Astrocyte (in vitro differentiated cells and primary cell): ENCODE measurements around the gene GID4. TPM values are rescaled to one million over a fixed set of nuclear protein-coding genes. Genes with fewer than 3 reads are reported as not detected.

Source experiments
- DNase-seq: peaks from one replicate; pipeline ENCODE4 v3.0.0-alpha.2; 2010; ENCODE audit warnings: low read depth
- FAIRE-seq: peaks from 2 replicates; lab custom pipeline; 2011; peaks lifted over from hg19 to GRCh38; lab: Jason Lieb, UNC
- H2AFZ ChIP-seq: 2 replicates; pipeline ENCODE4 v1.6.0; 2012; ENCODE audit warnings: low read depth, low read length, inconsistent platforms
- H3K27ac ChIP-seq: 2 replicates; pipeline ENCODE4 v1.5.1; 2011; ENCODE audit warnings: low read depth, low read length, inconsistent platforms
- H3K27me3 ChIP-seq: 2 replicates; pipeline ENCODE4 v1.6.0; 2011; ENCODE audit warnings: low read length, inconsistent platforms; ENCODE audit not compliant: insufficient read depth
- H3K36me3 ChIP-seq: 2 replicates; pipeline ENCODE4 v1.5.1; 2011; ENCODE audit warnings: low read length, inconsistent platforms; ENCODE audit not compliant: insufficient read depth
- H3K4me1 ChIP-seq: 2 replicates; pipeline ENCODE4 v1.5.1; 2011; ENCODE audit warnings: low read length, inconsistent platforms; ENCODE audit not compliant: insufficient read depth
- H3K4me2 ChIP-seq: 2 replicates; pipeline ENCODE4 v1.6.0; 2012; ENCODE audit warnings: low read length, inconsistent platforms
- H3K4me3 ChIP-seq: 2 replicates; pipeline ENCODE4 v1.5.1; 2011; ENCODE audit warnings: low read depth, mild to moderate bottlenecking, low read length, inconsistent platforms; ENCODE audit not compliant: insufficient read depth
- H3K79me2 ChIP-seq: 2 replicates; pipeline ENCODE4 v1.6.0; 2012; ENCODE audit warnings: mild to moderate bottlenecking, low read length, inconsistent platforms; ENCODE audit not compliant: insufficient read depth
- H3K9ac ChIP-seq: 2 replicates; pipeline ENCODE4 v1.6.0; 2012; ENCODE audit warnings: mild to moderate bottlenecking, low read length, inconsistent platforms
- H3K9me3 ChIP-seq: 2 replicates; pipeline ENCODE4 v1.5.1; 2012; ENCODE audit warnings: low read depth, mild to moderate bottlenecking, low read length, inconsistent platforms; ENCODE audit not compliant: insufficient read depth
- H4K20me1 ChIP-seq: 2 replicates; pipeline ENCODE4 v1.6.0; 2012; ENCODE audit warnings: low read length, inconsistent platforms; ENCODE audit not compliant: insufficient read depth
- H3K27ac Mint-ChIP-seq: one replicate; pipeline ENCODE4 v1.8.0; 2021; ENCODE audit warnings: mild to moderate bottlenecking, mixed read lengths; ENCODE audit not compliant: unreplicated experiment
- H3K27me3 Mint-ChIP-seq: one replicate; pipeline ENCODE4 v1.8.0; 2021; ENCODE audit warnings: low read depth, mixed read lengths; ENCODE audit not compliant: unreplicated experiment
- H3K36me3 Mint-ChIP-seq: one replicate; pipeline ENCODE4 v1.8.0; 2021; ENCODE audit warnings: low read depth, mixed read lengths; ENCODE audit not compliant: unreplicated experiment
- H3K4me1 Mint-ChIP-seq: one replicate; pipeline ENCODE4 v1.8.0; 2021; ENCODE audit warnings: low read depth, mixed read lengths; ENCODE audit not compliant: unreplicated experiment
- H3K4me3 Mint-ChIP-seq: one replicate; pipeline ENCODE4 v1.8.0; 2021; ENCODE audit warnings: mild to moderate bottlenecking, moderate library complexity, mixed read lengths; ENCODE audit not compliant: unreplicated experiment
- H3K9me3 Mint-ChIP-seq: one replicate; pipeline ENCODE4 v1.8.0; 2021; ENCODE audit warnings: mild to moderate bottlenecking, mixed read lengths; ENCODE audit not compliant: unreplicated experiment
- CTCF ChIP-seq: IDR thresholded peaks from 2 replicates; pipeline ENCODE4 v1.5.1; 2011; ENCODE audit warnings: low read depth, mild to moderate bottlenecking, inconsistent platforms, low read length, moderate library complexity; ENCODE audit not compliant: insufficient read depth
- EZH2 ChIP-seq: IDR thresholded peaks from 2 replicates; pipeline ENCODE4 v1.6.1; 2012; ENCODE audit warnings: mild to moderate bottlenecking, low read length, inconsistent platforms; ENCODE audit not compliant: insufficient read depth
- total RNA-seq: library from RNA; stranded (reverse); gene quantifications from 2 replicates; pipeline ENCODE4 v1.2.1, GENCODE V29; 2021

The GID4 gene
- total RNA-seq, 1 donor from 2014 or later: 9.9 TPM

DNA sequence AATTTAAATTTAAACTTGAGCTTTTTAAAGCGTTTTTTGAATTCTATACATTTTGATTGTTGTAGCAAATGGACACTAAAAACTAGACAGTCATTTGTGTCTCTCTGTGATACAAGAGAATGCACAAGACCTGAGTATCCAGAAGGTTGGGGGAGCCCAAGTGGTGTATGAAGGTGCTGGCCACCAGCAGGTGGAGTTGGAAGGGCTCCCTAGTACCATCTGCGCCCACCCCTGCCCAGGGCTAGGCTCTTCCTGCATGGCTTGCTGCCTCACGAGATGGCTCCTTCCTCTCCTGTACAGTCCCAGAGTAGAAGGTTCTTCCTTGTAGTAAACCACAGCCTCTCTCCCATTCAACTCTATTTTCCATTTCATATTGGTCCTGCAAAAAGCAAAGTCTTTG, 17.0 kb downstream of the GID4 start:
- Histone ChIP-seq H3K4me1 (no peaks in the 10 kb centered on the region), H3K4me2 (no peak overlapping the region), H3K27ac (no peak overlapping the region), H3K36me3 (peaks cover 9% of the 10 kb centered on the region), H2AFZ (no peak overlapping the region), H3K9me3 (no peaks in the 10 kb centered on the region), H3K27me3 (no peaks in the 10 kb centered on the region), H3K79me2 (no peaks in the 10 kb centered on the region), H3K9ac (no peak overlapping the region), H3K4me3 (no peak overlapping the region), H4K20me1 (peaks cover 3% of the 10 kb centered on the region)
- no peak overlapping the region for H3K4me3 Mint-ChIP-seq
- H3K27me3 Mint-ChIP-seq: no peaks in the 10 kb centered on the region
- FAIRE-seq (no peak), DNase-seq (no peak)
- H3K4me1 Mint-ChIP-seq: no peaks in the 10 kb centered on the region
- H3K9me3 Mint-ChIP-seq: no peaks in the 10 kb centered on the region
- H3K36me3 Mint-ChIP-seq: peaks cover 11% of the 10 kb centered on the region
- H3K27ac Mint-ChIP-seq: no peak overlapping the region
- no peak for TF ChIP-seq EZH2
- no peak for TF ChIP-seq CTCF

DNA sequence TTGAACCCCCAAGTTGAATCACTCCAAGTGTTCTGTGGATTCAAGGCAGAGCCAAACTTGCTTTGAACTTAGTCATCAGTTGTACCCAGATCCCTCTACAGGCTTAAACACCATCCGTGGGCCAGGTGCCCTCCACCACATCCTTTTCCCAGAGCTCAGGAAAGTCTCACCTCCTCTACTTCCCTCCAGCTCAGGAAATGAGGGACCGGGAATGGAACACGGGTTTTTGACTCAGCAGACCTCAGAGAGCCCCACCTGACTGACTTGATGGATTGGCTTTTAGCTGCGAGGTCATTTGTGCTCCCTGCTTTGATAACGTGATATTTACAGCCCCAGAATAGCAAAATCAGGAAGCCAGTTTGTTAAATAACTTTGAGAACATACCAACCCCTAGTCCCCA, 20.1 kb downstream of the GID4 start:
- no peak for FAIRE-seq
- Histone ChIP-seq H3K9me3 (no peaks in the 10 kb centered on the region), H3K4me3 (no peak overlapping the region), H3K79me2 (no peaks in the 10 kb centered on the region), H3K27ac (no peak overlapping the region), H4K20me1 (no peaks in the 10 kb centered on the region), H3K27me3 (no peaks in the 10 kb centered on the region), H3K9ac (no peak overlapping the region), H3K36me3 (peaks cover 6% of the 10 kb centered on the region), H3K4me2 (no peak overlapping the region), H2AFZ (no peak overlapping the region), H3K4me1 (no peaks in the 10 kb centered on the region)
- Mint-ChIP-seq H3K27ac (no peak overlapping the region), H3K36me3 (peaks cover 11% of the 10 kb centered on the region), H3K9me3 (no peaks in the 10 kb centered on the region), H3K4me1 (no peaks in the 10 kb centered on the region), H3K27me3 (no peaks in the 10 kb centered on the region), H3K4me3 (no peak overlapping the region)
- DNase-seq: no peak
- no peak for TF ChIP-seq EZH2
- no peak for TF ChIP-seq CTCF

DNA sequence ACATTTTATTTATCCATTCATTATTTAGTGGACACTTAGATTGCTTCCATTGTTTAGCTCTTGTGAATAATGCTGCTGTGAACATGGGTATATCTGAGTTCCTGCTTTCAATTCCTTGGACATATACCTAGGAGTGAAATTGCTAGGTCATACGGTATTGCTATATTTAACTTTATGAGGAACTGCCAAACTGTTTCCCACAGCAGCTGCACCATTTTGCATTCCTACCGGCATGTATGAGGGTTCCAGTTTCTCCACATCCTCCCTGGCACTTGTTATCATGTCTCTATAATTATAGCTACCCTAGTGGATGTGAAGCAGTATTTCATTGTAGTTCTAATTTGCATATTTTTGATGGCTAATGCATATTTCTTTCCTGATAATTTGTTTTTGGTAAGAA, 24.8 kb downstream of the GID4 start:
- H3K4me1 Mint-ChIP-seq: peaks cover 9% of the 10 kb centered on the region
- peaks cover 2% of the 10 kb centered on the region for H3K36me3 ChIP-seq

More for the DNA sequence above, 24.8 kb downstream of the GID4 start:
- Histone ChIP-seq H3K79me2 (no peaks in the 10 kb centered on the region), H3K9ac (no peak overlapping the region), H2AFZ (no peak overlapping the region), H3K9me3 (no peaks in the 10 kb centered on the region), H3K27ac (no peak overlapping the region), H3K4me2 (no peak overlapping the region), H4K20me1 (no peaks in the 10 kb centered on the region), H3K4me1 (no peaks in the 10 kb centered on the region), H3K27me3 (no peaks in the 10 kb centered on the region), H3K4me3 (no peak overlapping the region)
- TF ChIP-seq CTCF: no peak
- TF ChIP-seq EZH2: no peak
- H3K36me3 Mint-ChIP-seq: peaks cover 17% of the 10 kb centered on the region
- H3K4me3 Mint-ChIP-seq: no peak overlapping the region
- no peak overlapping the region for H3K27ac Mint-ChIP-seq
- DNase-seq (no peak), FAIRE-seq (no peak)
- no peaks in the 10 kb centered on the region for H3K27me3 Mint-ChIP-seq
- no peaks in the 10 kb centered on the region for H3K9me3 Mint-ChIP-seq
